ENCODE measurements around the gene IZUMO4.

DNA sequence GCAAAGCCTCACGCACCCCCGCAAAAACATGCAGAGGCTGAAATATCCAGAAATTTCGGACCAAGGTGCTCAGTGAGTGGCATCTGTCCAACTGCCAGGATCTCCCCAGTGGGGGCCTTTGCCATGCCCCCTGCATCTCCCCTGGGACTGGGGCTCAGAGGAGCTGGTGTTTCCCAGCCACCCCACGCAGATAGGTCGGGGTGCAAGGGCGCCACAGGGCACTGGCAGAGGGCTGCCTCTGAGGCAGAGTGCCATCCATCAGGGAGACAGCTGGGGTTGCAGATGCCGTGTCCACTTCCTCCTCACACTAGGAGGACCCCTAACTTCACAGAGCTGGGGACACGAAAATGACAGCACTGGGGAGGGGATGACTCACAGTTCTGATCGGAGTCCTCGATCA lies 26.3 kb downstream of the IZUMO4 start:
- TF ChIP-seq, protein P1, sequence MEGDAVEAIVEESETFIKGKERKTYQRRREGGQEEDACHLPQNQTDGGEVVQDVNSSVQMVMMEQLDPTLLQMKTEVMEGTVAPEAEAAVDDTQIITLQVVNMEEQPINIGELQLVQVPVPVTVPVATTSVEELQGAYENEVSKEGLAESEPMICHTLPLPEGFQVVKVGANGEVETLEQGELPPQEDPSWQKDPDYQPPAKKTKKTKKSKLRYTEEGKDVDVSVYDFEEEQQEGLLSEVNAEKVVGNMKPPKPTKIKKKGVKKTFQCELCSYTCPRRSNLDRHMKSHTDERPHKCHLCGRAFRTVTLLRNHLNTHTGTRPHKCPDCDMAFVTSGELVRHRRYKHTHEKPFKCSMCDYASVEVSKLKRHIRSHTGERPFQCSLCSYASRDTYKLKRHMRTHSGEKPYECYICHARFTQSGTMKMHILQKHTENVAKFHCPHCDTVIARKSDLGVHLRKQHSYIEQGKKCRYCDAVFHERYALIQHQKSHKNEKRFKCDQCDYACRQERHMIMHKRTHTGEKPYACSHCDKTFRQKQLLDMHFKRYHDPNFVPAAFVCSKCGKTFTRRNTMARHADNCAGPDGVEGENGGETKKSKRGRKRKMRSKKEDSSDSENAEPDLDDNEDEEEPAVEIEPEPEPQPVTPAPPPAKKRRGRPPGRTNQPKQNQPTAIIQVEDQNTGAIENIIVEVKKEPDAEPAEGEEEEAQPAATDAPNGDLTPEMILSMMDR (IDR thresholded peaks at IDR 0.05) = no peak
- no peak for TF ChIP-seq POLR2AphosphoS5 (IDR thresholded peaks at IDR 0.05)
- TF ChIP-seq POLR2A (IDR thresholded peaks at IDR 0.05) = no peak
- no peak for TF ChIP-seq EP300 (IDR thresholded peaks at IDR 0.05)
